HepG2 (cell line): ENCODE results near the gene PCNX1. TPM values are rescaled to one million over a fixed set of nuclear protein-coding genes. Genes with fewer than 3 reads are reported as not detected.
A peak's percentile ranks its signal among the peaks of the same experiment; 100 is the strongest.

Experiments
- CENPT ChIP-seq: sonication (generic); formaldehyde crosslinking; IDR thresholded peaks from 2 replicates; pipeline ENCODE4 v1.8.0; 2022; ENCODE audit warnings: low read depth, mild to moderate bottlenecking, moderate library complexity, missing genetic modification reagents
- GABPB1 ChIP-seq: IDR thresholded peaks from 2 replicates; pipeline ENCODE4 v1.6.1; 2016; ENCODE audit warnings: mild to moderate bottlenecking, missing genetic modification reagents, moderate library complexity, missing compliant biosample characterization
- HNF1A ChIP-seq, 2 experiments: sonication (generic) in 1 of 2; formaldehyde crosslinking in 1 of 2; IDR thresholded peaks; 2 replicates each; pipeline versions ENCODE4 v1.4.0 to v1.6.1; 2016 to 2020; ENCODE audit warnings: borderline replicate concordance in 1 of 2, low read depth in 1 of 2, mild to moderate bottlenecking in 1 of 2, missing genetic modification reagents in 1 of 2
- HNRNPL ChIP-seq: fragments of 200-400 bp; formaldehyde crosslinking; IDR thresholded peaks from 2 replicates; pipeline ENCODE4 v1.6.1; 2017; ENCODE audit warnings: mild to moderate bottlenecking, low read depth, low read length
- MAX ChIP-seq: IDR thresholded peaks from 2 replicates; pipeline ENCODE4 v1.6.1; 2012; ENCODE audit warnings: inconsistent platforms
- POLR2G ChIP-seq: fragments of 200-400 bp; formaldehyde crosslinking; IDR thresholded peaks from 2 replicates; pipeline ENCODE4 v1.6.1; 2018; ENCODE audit warnings: mild to moderate bottlenecking, low read depth, low read length, moderate library complexity
- PRDM10 ChIP-seq: sonication (generic); formaldehyde crosslinking; IDR thresholded peaks from 2 replicates; pipeline ENCODE4 v1.4.0; 2020; ENCODE audit warnings: low read depth, missing genetic modification reagents
- SMC3 ChIP-seq: IDR thresholded peaks from 2 replicates; pipeline ENCODE4 v1.6.1; 2011; ENCODE audit warnings: low read length, improper control_type of control experiment
- SPEN ChIP-seq: sonication (generic); formaldehyde crosslinking; IDR thresholded peaks from 2 replicates; pipeline ENCODE4 v1.5.1; 2020; ENCODE audit warnings: low read depth, mild to moderate bottlenecking, missing genetic modification reagents
- TBL1XR1 ChIP-seq: fragments of 150-350 bp; IDR thresholded peaks from 2 replicates; pipeline ENCODE4 v1.6.1; 2014; ENCODE audit warnings: borderline replicate concordance, low read length; ENCODE audit not compliant: partially characterized antibody
- TBX2 ChIP-seq: sonication (generic); formaldehyde crosslinking; IDR thresholded peaks from 2 replicates; pipeline ENCODE4 v1.5.0; 2020; ENCODE audit warnings: missing genetic modification reagents, mild to moderate bottlenecking, borderline replicate concordance
- ZNF121 ChIP-seq: sonication (generic); formaldehyde crosslinking; IDR thresholded peaks from 2 replicates; pipeline ENCODE4 v1.5.0; 2020; ENCODE audit warnings: mild to moderate bottlenecking, missing genetic modification reagents
- ZNF263 ChIP-seq: sonication (generic); formaldehyde crosslinking; IDR thresholded peaks from 2 replicates; pipeline ENCODE4 v1.4.0; 2020; ENCODE audit warnings: missing genetic modification reagents
- ZNF30 ChIP-seq: sonication (generic); formaldehyde crosslinking; IDR thresholded peaks from 2 replicates; pipeline ENCODE4 v1.5.0; 2020; ENCODE audit warnings: mild to moderate bottlenecking, missing genetic modification reagents
- ZNF329 ChIP-seq: sonication (generic); formaldehyde crosslinking; IDR thresholded peaks from 2 replicates; pipeline ENCODE4 v1.9.0; 2021; ENCODE audit warnings: low read depth, mild to moderate bottlenecking, missing genetic modification reagents
- ZNF496 ChIP-seq: sonication (generic); formaldehyde crosslinking; IDR thresholded peaks from 2 replicates; pipeline ENCODE4 v1.8.1; 2023; ENCODE audit warnings: mild to moderate bottlenecking, moderate library complexity, missing genetic modification reagents; ENCODE audit not compliant: insufficient replicate concordance
- ZNF704 ChIP-seq: sonication (generic); formaldehyde crosslinking; IDR thresholded peaks from 2 replicates; pipeline ENCODE4 v1.8.1; 2023; ENCODE audit warnings: mild to moderate bottlenecking, inconsistent platforms, moderate library complexity, missing genetic modification reagents, borderline replicate concordance
- ZNF724P ChIP-seq: sonication (generic); formaldehyde crosslinking; IDR thresholded peaks from 2 replicates; pipeline ENCODE4 v1.8.0; 2022; ENCODE audit warnings: missing genetic modification reagents, borderline replicate concordance
- ZSCAN25 ChIP-seq: sonication (generic); formaldehyde crosslinking; IDR thresholded peaks from 2 replicates; pipeline ENCODE4 v1.8.0; 2022; ENCODE audit warnings: mild to moderate bottlenecking, missing genetic modification reagents
- polyA plus RNA-seq, 8 experiments: library from polyadenylated mRNA; depleted of rRNA in 3 of 8; stranded (reverse) in 7 of 8; unstranded in 1 of 8; fragments of >200 nt; fragmentation: Illumina TruSeq in 4 of 8; extraction: Trizol in 4 of 8; gene quantifications; 2 replicates each; pipeline versions ENCODE4 v1.2.1 to v1.2.3, GENCODE V29; 2011 to 2016; ENCODE audit warnings: low read depth in 4 of 8, missing spikeins in 1 of 8, mixed read lengths in 1 of 8; ENCODE audit not compliant: insufficient read depth in 1 of 8
- total RNA-seq, 5 experiments: library from RNA; depleted of rRNA; stranded (reverse); fragments of >200 nt; fragmentation: Illumina TruSeq; extraction: Trizol; gene quantifications; 2 replicates each; pipeline ENCODE4 v1.2.3, GENCODE V29; 2016; ENCODE audit warnings: low read depth in 1 of 5

Gene PCNX1
- total and polyA plus RNA-seq, 2 of the 13 experiments (the other 11 are each of a cell fraction or from before 2014, with no cell fraction given): 24.9 to 30.3 TPM

- TF ChIP-seq PRDM10 (CRISPR knock-in tag) (peak; percentile 11; the same call in 1 of the 2 replicates), ZSCAN25 (CRISPR knock-in tag) (no peak), CENPT (CRISPR knock-in tag) (no peak), ZNF724P (CRISPR knock-in tag) (0 out of 2 replicates have a peak, but pooled peaks have one; percentile 17), HNRNPL (no peak), SMC3 (peak; percentile 3; the same call in 1 of the 2 replicates), HNF1A (IDR thresholded peaks at IDR 0.05; ENCODE audit: low read depth) (no peak), HNF1A (CRISPR knock-in tag; IDR thresholded peaks at IDR 0.05; ENCODE audit: borderline replicate concordance) (peak; percentile 19; the same call in 1 of the 2 replicates), ZNF329 (CRISPR knock-in tag) (no peak), ZNF30 (no peak), ZNF263 (CRISPR knock-in tag) (no peak; the same call in 1 of the 2 replicates), ZNF121 (CRISPR knock-in tag) (no peak), ZNF496 (CRISPR knock-in tag) (no peak), TBX2 (CRISPR knock-in tag) (0 out of 2 replicates have a peak, but pooled peaks have one; percentile 44), ZNF704 (CRISPR knock-in tag) (0 out of 2 replicates have a peak, but pooled peaks have one; percentile 11), POLR2G (no peak), TBL1XR1 (no peak), GABPB1 (CRISPR knock-in tag) (peak; percentile 69), MAX (no peak; the same call in 1 of the 2 replicates), SPEN (CRISPR knock-in tag) (0 out of 2 replicates have a peak, but pooled peaks have one; percentile 65)
These were observed at the start of gene PCNX1 (continued) for GRCh38 chr14:70907176-70907995.
